NCI-H748 treated with DMSO at 0.1 percent for 48 hours (cell line): ENCODE measurements around the gene THSD7A.

ENCODE experiments used
- DNase-seq: peaks from one replicate; lab custom pipeline; 2025; lab: John Stamatoyannopoulos, UW

The THSD7A gene

DNA sequence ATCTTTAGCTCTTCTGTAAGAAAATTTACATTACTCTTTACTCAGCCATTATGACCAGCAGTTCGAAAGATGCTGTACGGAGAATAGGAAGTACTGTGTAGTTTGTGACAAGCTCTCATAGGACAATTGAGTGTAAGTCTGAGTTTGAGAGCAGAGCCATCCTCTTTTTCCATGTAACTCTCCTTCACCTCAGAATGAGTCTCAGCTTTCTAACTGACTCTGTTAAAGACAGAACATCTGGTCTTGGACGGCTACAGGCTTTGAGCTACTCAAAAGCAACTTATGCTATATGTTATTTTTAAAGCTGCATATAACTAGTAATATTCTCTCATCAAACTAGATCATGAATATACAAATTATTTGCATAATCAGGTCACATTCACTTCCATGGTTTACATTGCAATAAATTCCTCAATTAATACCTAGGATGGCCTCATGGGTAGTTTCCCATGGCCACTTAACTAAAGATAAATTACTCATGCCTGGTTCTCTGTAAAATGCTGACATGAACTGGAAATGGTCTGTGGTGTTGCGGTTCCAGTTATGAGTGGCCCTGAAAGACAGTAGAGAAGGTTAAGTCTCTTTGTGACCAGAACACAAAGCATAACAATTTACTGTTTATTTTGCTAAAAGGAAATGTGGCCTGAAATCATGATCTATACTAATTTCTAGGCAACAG is 499.7 kb downstream of the THSD7A start:
- no peak for DNase-seq

DNA sequence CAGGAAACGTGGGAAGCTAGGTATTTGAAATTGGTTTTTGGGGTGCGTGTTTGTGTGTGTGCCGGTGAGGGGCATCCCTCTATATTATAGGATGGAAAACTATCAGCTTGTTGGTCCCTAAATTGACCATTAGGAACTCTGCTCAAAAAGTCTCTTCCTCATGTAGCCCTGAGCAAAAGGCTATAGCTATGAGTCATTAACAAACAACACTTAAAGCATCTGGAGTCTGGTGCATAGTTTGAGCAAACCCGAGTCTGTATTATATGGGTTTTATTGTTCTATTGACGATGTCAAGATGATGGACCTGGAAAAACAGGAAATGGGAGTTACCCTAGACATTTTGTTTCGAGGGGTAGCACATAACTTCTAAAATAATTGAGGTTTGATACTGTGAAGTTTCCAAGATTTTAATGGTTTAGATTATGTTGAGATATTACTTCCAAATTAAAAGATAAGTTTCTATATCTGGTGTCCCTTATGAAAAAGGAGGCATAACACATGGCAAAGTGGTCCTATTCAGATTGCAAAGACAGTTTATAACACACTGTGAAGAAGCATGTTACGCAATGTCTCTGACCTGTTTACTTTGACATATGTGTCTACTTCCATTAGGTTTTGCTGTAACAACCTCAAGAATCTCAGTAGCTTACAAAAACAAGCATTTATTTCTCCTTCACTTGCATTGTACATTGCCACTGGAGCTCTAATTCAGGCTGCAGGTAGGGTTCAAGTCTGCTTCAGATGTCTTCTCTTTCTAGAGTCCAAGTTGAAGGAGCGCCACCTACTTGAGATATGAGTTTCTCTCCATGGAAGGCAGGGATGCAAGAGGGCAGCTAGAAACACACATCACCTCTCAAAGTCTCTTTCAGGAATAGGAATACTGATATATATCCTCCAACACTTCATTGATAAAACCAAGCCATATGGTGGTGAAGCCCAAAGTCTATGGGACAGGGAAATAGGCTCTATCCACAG is 500.6 kb downstream of the THSD7A start:
- no peak for DNase-seq

DNA sequence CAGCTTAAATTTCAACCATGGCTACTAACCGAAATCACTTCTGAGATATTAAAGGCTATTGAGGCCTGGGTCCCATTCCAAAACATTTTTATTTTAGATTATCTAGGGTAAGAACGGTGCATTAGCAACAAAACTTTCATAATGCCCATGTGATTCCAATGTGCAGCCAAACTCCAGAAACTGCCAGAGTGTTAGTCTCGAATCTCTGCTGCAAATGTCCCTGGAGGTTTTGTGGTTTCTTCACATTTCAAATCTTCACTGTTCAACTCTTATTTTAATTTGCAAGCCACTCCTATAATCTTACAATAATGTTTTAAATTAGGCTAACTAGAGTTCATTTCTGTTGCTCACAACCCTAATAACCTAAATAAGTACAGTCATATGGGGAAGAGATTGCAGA is 501.3 kb downstream of the THSD7A start:
- no peak for DNase-seq

DNA sequence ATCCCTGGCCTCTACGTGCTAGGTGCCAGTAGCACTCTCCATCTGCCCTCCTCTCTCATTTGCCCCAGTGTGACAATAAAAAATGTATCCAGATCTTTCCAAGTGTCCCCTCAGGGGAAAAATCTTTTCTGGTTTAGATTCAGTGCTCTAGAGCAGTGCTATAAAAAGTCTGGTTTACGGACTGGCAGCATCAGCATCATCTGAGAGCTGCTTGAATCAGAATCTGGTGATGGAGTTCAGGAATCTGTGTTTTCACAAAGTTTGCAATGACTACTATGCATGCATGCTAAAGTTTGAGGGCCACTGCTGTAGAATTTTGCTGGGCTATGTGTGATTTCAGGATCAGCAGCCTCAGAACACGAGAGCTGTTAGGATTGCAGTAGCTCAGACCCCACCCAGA is 501.8 kb downstream of the THSD7A start:
- DNase-seq = no peak

DNA sequence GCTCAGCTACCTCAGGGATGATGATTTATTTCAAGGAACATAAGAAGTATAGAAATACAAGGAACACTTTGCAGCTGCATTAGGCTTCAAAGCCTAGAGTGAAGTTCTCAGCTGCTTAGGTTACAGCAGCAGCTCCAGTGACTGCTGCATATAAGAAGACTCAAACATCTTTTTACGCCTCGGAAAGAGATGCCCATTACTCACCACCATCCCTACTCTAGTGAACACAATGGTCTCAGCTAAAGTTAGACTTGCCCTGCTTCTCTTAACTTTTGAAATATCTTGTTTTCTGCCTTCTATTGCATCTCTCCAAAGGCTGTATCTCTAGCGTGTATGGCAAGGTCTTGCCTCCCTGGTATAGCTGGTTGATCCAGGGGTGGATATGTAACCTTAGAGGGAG is 502.4 kb downstream of the THSD7A start:
- DNase-seq = no peak

DNA sequence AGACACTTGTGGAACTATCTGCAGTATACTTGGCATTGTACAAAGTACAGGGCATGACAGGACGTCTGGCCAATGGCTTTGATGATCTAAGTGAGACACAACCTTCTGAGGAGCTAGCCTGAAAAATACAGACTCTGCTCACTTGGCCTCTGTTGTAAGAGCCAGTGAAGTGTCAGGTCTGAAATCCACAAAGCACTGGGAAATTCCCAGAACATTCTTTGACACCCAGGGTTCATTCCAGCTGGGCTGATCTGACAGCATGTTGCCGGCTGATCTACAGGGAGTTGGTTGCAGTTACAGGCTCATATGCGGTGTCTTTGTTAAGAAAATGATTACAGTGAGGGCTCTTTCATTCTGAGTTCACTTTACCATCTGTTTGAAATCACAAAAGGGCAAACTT is 503.7 kb downstream of the THSD7A start:
- no peak for DNase-seq

DNA sequence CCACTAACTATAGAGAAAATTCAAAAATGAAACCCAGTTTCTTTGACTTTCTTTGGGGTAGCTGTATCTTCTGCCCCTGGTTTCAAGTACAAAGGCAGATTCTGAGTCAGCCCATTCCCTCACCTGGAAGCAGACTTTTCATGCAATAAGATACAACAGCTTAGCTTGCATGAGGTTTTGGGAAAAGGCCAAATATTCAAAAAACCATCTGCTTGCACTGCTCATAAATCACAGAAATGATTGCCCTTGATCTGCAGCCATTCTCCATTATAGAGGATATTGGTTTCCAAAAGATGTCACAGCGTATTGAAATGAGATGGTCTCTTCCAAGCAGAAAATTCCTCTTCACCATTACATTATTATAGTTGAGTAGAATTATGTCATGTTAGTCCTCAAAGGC is 504.4 kb downstream of the THSD7A start:
- DNase-seq = no peak
